Kasumi-1 (cell line): ENCODE results near the gene ZFHX3.

Source experiments
- DNase-seq, 2 experiments: peaks; one replicate each; lab custom pipeline; 2025; lab: John Stamatoyannopoulos, UW

Gene ZFHX3

GRCh38 chr16:72977127-72977526, 70.8 kb downstream of the ZFHX3 start:
- no peak for DNase-seq

DNA sequence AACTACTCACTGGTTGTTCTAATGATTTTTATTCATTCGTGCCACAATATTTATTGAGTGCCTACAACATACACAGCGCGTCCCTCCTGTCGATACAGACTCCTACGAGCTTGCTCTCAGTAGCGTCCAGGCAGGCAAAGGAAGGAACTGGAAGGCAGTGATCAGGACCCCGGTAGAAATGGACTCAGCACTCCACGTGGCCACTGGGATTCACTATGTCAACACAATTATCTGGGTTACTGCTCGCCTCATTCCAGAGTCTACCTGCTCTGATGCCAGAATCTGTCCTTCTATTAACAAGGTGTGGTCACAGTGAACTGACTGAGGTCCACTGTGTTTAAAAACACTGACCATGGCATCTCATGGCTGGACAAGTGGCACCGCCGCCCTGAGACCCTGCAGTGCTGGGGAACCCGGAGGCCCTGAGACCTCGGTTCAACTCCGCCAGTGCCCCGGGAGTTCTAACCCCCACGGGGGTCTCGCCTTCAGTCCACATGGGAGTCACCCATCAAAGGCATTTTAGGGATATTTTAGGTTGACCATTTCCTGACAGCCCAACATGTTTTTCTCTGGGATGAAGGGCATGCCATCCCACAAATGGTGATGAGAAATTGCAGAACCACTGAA, 71.4 kb downstream of the ZFHX3 start:
- no peak for DNase-seq

DNA sequence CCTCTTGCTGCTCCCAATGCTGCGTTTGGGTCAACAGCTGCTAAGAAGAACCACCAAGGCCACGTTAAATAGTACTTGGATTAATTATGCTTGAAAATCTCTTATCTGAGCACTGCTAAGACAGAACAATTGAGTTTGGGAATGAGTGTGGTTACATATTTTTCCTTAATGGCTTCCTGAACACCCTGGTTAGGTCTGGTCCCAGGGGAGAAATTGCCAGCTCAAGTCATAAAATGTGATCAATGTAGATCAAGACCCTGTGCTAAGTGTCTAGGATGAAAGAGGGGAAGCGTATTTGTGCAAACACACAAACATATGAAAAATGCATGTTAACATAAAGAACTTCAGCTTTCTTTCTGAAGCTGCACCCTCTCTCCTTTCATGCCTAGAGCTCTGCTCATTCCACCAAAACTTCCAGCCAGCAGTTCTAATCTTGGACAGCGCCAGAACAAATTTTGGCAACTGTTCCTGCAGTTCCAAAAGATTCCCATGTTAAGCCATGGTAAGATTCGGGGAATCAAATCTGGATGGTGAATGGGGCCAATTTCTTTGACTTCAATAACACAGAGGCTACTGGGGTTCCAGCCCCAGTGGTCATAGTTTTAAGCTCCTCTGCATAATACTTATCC, 72.0 kb downstream of the ZFHX3 start:
- DNase-seq, result no peak

DNA sequence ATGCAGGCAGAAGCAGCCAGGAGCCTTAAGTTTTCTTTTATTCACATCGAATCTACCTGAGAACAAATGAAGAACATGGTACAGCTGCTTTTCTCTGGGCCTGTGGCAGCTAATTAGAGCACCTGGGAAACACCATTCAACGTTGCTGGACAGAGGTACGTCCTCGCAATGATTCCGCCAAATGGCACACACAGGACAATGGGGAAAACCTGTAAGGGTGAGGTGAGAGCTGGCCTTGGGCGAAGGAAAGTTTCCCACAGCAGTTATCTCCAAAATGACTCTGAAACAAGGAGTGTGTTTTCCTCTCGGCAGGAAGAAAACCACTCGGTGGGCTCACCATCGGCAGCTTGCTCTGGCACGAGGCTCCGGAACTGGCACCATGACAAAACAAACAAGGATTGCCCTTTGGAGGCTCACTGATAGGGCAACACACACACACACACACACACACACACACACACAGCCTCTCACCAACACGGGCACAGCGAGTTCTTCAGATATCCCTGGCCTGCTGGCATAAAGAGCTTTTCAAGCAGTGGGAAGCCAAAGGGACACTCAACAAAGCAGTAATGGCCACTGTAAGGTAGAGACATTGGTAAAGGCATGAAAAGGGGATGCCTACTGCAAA, 73.7 kb downstream of the ZFHX3 start:
- DNase-seq, result no peak

GRCh38 chr16:72972878-72973571, 74.9 kb downstream of the ZFHX3 start:
- DNase-seq, result no peak

DNA sequence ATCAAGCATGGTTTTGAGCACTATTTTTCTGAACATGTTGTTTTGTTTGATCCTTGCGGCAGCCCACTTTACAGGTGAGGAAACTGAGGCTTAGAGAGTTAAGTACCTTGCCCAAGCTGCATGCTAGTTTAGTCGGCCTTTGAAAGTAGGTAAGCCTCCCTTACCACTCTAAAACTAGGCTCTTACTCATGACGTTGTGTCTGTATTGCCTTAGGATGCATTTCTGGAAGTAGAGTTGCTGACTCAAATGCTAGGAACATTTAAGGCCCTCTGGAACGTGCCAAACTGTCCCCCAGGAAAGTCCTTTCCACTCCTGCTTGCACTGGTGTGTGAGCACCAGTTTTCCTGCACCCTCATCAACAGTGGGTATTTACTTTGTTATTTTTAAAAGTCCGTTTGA, 76.6 kb downstream of the ZFHX3 start:
- no peak for DNase-seq

GRCh38 chr16:72970656-72971055, 77.3 kb downstream of the ZFHX3 start:
- DNase-seq, result no peak

GRCh38 chr16:72969812-72970211, 78.1 kb downstream of the ZFHX3 start:
- no peak for DNase-seq

- peak; percentile 2 to 6 for DNase-seq
Measured at GRCh38 chr16:72969146-72969545, 78.8 kb downstream of the ZFHX3 start.

- DNase-seq, result no peak
Measured at GRCh38 chr16:72967941-72968340, 80.0 kb downstream of the ZFHX3 start.

DNA sequence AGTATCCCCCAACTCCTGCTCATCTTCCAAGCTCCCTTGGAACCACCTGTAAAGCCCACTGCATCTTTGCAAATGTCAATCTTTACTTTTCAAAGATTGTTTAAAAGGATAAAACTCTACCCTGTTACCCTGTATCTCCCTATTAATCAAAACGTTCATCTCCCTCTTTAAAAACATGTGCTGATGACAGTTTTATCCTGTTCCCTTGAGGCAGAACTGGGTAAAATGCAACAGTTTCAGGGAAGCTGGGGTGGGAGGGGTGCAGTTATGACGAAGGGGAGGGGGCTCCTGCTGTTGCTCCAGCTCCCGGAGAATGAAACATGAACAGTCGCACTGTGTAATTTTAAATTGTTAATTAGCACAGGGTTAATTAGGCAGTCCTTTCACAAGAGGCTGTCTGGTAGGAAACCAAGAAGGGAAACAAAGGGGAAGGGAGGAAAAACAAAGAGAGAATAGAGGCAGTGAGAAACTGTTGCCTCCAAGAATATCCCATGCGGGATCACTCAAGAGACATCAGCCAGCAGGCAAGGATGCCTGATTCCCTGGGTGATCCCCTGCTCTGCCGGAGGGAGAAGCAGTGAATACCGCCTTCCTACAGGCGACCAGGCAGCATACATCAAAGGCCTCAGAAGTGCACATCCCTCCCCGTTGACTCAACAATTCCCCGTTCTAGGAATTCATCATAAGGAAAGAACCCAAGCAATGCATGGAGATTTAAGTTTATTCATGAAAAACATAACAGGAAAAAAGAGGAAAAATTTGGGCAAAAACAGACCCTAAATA, 84.2 kb downstream of the ZFHX3 start:
- no peak for DNase-seq

- no peak for DNase-seq
Measured at GRCh38 chr16:72962347-72962746, 85.6 kb downstream of the ZFHX3 start.

- no peak for DNase-seq
Measured at GRCh38 chr16:72961863-72962262, 86.1 kb downstream of the ZFHX3 start.

- DNase-seq, result no peak
Measured at GRCh38 chr16:72961115-72961832, 86.7 kb downstream of the ZFHX3 start.

- no peak for DNase-seq
Measured at GRCh38 chr16:72960101-72960500, 87.8 kb downstream of the ZFHX3 start.

DNA sequence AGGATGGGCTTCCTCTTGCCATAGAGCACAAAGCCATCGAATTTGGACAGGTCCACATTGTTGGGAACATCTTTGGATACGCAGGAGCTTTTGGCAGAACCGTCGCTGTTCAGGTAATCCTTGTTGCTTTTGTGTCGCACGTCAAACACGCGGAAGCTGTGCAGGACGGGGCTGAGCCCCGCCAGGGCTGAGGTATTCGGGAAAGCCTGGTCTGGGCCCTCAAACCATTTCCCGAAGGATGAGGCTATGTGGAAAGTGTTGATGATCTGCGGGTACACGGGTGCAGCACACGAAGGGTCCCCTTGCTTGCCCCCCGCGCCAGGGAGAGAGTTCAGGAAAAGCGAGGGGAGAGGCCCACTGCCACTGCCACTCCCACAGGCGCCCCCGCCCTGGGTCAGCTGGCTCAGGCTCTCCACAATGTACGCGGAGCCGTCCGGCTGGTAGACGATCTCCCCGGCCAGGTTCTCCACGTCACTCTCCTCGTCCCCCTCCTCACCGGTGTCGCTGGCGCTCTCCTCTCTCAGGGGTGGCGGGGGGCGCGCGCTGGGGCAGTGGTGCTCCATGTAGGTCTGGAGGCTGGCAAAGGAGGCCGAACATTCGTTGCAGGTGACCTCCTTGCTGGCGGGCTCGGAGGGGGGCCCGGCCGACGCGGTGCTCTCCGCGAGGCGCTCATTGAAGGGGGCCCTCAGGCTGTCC, 88.5 kb downstream of the ZFHX3 start:
- DNase-seq, result no peak

GRCh38 chr16:72958522-72959076, 89.3 kb downstream of the ZFHX3 start:
- DNase-seq, result no peak

GRCh38 chr16:72957303-72958277, 90.3 kb downstream of the ZFHX3 start:
- no peak for DNase-seq
